ENCODE data around the gene DOCK2. TPM values are rescaled to one million over a fixed set of nuclear protein-coding genes. Genes with fewer than 3 reads are reported as not detected.

The DOCK2 gene
- total RNA-seq, 1 donor from 2014 or later, result 4.2 TPM

GRCh38 chr5:169908864-169909263 lies 271.8 kb downstream of the DOCK2 start:
- intact Hi-C loops (cut with micrococcal nuclease), result no loop called here
- Histone ChIP-seq H3K4me1 (no peaks in the 10 kb centered on the region), H3K27ac (replicated peaks) (no peak overlapping the region), H3K27me3 (ENCODE audit: low read depth) (peaks cover 16% of the 10 kb centered on the region), H3K36me3 (no peaks in the 10 kb centered on the region), H3K4me3 (no peak overlapping the region), H3K9me3 (replicated peaks) (no peaks in the 10 kb centered on the region)
- TF ChIP-seq, protein P1, sequence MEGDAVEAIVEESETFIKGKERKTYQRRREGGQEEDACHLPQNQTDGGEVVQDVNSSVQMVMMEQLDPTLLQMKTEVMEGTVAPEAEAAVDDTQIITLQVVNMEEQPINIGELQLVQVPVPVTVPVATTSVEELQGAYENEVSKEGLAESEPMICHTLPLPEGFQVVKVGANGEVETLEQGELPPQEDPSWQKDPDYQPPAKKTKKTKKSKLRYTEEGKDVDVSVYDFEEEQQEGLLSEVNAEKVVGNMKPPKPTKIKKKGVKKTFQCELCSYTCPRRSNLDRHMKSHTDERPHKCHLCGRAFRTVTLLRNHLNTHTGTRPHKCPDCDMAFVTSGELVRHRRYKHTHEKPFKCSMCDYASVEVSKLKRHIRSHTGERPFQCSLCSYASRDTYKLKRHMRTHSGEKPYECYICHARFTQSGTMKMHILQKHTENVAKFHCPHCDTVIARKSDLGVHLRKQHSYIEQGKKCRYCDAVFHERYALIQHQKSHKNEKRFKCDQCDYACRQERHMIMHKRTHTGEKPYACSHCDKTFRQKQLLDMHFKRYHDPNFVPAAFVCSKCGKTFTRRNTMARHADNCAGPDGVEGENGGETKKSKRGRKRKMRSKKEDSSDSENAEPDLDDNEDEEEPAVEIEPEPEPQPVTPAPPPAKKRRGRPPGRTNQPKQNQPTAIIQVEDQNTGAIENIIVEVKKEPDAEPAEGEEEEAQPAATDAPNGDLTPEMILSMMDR (IDR thresholded peaks at IDR 0.05; ENCODE audit: borderline replicate concordance), result no peak
- no peak for DNase-seq

DNA sequence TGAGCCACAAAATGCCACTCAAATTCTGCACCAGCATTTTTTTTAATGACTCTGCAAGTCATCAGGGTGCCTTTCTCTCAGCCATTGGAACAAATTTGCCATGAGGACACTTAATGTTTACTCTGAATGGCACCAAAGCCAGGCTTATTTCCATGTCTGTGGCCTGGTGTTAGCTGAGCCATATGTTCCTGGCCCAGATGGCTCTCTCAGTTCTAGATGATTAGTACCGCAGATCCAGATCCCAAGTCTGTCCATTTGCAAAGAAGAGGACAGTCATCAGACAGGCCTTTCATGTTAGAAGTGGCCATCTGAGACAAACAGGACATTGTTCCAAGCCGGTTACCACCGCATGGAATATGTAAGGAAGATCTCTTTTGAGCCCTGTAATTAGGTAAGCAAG lies 272.9 kb downstream of the DOCK2 start:
- no peak for DNase-seq
- Histone ChIP-seq H3K27me3 (ENCODE audit: low read depth) (peaks cover 18% of the 10 kb centered on the region), H3K4me1 (peaks cover 6% of the 10 kb centered on the region), H3K27ac (replicated peaks) (no peak overlapping the region), H3K36me3 (no peaks in the 10 kb centered on the region), H3K4me3 (no peak overlapping the region), H3K9me3 (replicated peaks) (no peaks in the 10 kb centered on the region)
- intact Hi-C loops (cut with micrococcal nuclease), result no loop called here
- TF ChIP-seq, protein P1 (IDR thresholded peaks at IDR 0.05; ENCODE audit: borderline replicate concordance), result no peak

DNA sequence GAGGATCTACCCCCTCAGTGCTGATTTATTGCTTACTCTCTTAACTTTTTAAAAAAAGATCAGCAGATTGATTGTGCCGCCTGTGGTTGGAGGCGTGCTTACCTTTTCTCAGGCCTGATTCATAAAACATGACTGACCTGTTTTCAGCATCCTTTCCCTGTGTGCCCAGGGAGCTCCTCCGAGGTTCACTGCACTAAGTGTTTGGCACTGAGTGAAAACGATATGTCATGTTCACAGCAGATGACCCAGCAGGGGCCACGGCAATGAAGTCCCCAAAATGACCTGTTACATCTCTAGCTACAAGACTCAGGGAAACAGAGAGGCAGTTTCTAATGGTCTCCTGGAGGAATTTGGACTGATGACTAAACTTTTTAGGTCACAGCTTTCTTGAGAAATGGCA lies 273.3 kb downstream of the DOCK2 start:
- H3K9me3 ChIP-seq (replicated peaks), result no peaks in the 10 kb centered on the region
- H3K4me3 ChIP-seq, result no peak overlapping the region
- H3K27me3 ChIP-seq (ENCODE audit: low read depth), result peaks cover 18% of the 10 kb centered on the region
- TF ChIP-seq, protein P1 (IDR thresholded peaks at IDR 0.05; ENCODE audit: borderline replicate concordance), result no peak
- H3K4me1 ChIP-seq, result peaks cover 7% of the 10 kb centered on the region
- H3K27ac ChIP-seq (replicated peaks), result no peak overlapping the region
- no peaks in the 10 kb centered on the region for H3K36me3 ChIP-seq
- intact Hi-C loops (cut with micrococcal nuclease), result no loop called here
- DNase-seq, result no peak

DNA sequence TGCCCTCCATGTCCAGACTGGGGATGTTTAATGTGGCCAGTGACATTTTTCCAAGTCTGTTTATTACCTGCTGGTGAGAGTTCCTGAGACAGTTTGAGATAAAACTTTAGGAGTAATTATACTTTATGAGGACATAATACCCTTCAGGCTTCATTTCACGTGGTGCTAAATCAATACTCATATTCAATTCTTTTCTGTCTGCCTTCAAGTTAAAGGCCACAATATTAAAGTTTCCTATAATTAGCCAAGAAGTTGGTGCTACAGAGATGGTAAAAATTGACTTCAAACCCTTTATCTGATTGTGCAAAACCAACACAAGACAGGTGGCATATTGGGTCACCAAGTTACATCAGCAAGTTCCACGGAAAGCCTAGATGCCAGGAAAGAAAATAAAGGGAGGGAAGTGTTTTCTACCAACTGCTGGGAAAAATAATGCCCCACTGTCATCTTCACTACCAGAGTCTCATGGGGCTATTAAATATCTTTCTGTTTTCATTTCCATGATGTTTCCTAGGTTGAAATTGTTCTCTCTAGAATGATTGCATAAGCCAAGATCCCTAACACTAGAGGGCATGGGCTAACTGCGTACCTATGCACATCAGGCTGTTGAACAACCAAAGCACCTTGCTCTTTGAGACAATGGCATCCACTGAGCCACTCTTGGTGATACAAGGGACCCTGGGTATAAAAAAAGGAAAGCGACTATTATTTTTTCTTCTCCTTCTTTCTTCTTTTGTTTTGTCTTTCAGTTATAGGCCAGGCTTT lies 274.6 kb downstream of the DOCK2 start:
- intact Hi-C loops (cut with micrococcal nuclease), result no loop called here
- Histone ChIP-seq H3K27ac (replicated peaks) (no peak overlapping the region), H3K4me1 (peaks cover 7% of the 10 kb centered on the region), H3K27me3 (ENCODE audit: low read depth) (peaks cover 18% of the 10 kb centered on the region), H3K36me3 (no peaks in the 10 kb centered on the region), H3K9me3 (replicated peaks) (no peaks in the 10 kb centered on the region), H3K4me3 (no peak overlapping the region)
- no peak for DNase-seq
- TF ChIP-seq, protein P1 (IDR thresholded peaks at IDR 0.05; ENCODE audit: borderline replicate concordance), result no peak

DNA sequence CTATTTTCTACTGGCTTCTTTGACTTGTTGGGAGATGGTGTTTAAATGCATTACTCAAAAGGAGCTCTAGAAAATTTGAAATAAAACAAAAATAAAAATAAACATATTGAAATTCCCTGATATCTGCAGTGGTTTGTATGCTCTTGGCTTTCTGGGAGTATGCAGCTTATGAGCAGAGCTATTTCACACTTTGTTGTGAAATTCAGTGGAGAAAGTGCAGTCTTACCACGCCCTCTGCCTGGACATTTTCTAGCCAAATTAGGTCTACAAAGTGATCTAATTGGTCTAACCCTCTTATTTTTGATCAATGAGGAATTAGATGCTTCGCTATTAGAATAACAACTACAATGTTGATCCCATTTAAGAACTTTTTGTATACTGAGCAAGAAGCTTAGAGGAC lies 276.4 kb downstream of the DOCK2 start:
- TF ChIP-seq, protein P1 (IDR thresholded peaks at IDR 0.05; ENCODE audit: borderline replicate concordance), result no peak
- Histone ChIP-seq H3K9me3 (replicated peaks) (no peaks in the 10 kb centered on the region), H3K4me1 (peaks cover 7% of the 10 kb centered on the region), H3K27me3 (ENCODE audit: low read depth) (peaks cover 18% of the 10 kb centered on the region), H3K4me3 (no peak overlapping the region), H3K36me3 (no peaks in the 10 kb centered on the region), H3K27ac (replicated peaks) (no peak overlapping the region)
- intact Hi-C loops (cut with micrococcal nuclease), result no loop called here
- DNase-seq, result no peak

Data from left ventricle myocardium inferior (tissue), 1 donor.